Measurements from ENCODE around the gene CCNK. TPM values are rescaled to one million over a fixed set of nuclear protein-coding genes. Genes with fewer than 3 reads are reported as not detected.

Gene CCNK
- polyA plus RNA-seq, 3 donors = 39.0 to 47.2 (median 40.4) TPM

GRCh38 chr14:99465288-99465687, 15.9 kb upstream of the CCNK start:
- no peak for DNase-seq (ENCODE audit: low read depth in 3 of 3, low spot score in 2 of 3)

GRCh38 chr14:99466758-99467157, 14.5 kb upstream of the CCNK start:
- no peak for DNase-seq (ENCODE audit: low read depth in 3 of 3, low spot score in 2 of 3)

- DNase-seq (ENCODE audit: low read depth in 3 of 3, low spot score in 2 of 3) = no peak
Measured at GRCh38 chr14:99467336-99468078, 13.7 kb upstream of the CCNK start.

GRCh38 chr14:99468081-99468480, 13.1 kb upstream of the CCNK start:
- no peak for DNase-seq (ENCODE audit: low read depth in 3 of 3, low spot score in 2 of 3)

- DNase-seq (ENCODE audit: low read depth in 3 of 3, low spot score in 2 of 3) = no peak
Measured at GRCh38 chr14:99468836-99469592, 12.2 kb upstream of the CCNK start.

GRCh38 chr14:99471731-99472130, 9.5 kb upstream of the CCNK start:
- DNase-seq (ENCODE audit: low read depth in 3 of 3, low spot score in 2 of 3) = no peak

GRCh38 chr14:99472937-99473336, 8.3 kb upstream of the CCNK start:
- no peak for DNase-seq (ENCODE audit: low read depth in 3 of 3, low spot score in 2 of 3)

GRCh38 chr14:99473458-99473857, 7.8 kb upstream of the CCNK start:
- no peak for DNase-seq (ENCODE audit: low read depth in 3 of 3, low spot score in 2 of 3)

GRCh38 chr14:99475179-99475578, 6.0 kb upstream of the CCNK start:
- DNase-seq (ENCODE audit: low read depth in 3 of 3, low spot score in 2 of 3) = no peak

GRCh38 chr14:99475660-99476059, 5.5 kb upstream of the CCNK start:
- no peak for DNase-seq (ENCODE audit: low read depth in 3 of 3, low spot score in 2 of 3)

- no peak for DNase-seq (ENCODE audit: low read depth in 3 of 3, low spot score in 2 of 3)
Measured at GRCh38 chr14:99476864-99477263, 4.3 kb upstream of the CCNK start.

- no peak for DNase-seq (ENCODE audit: low read depth in 3 of 3, low spot score in 2 of 3)
Measured at GRCh38 chr14:99478128-99478527, 3.1 kb upstream of the CCNK start.

GRCh38 chr14:99479160-99479905, 1.9 kb upstream of the CCNK start:
- peak in 1 of 3 donors; percentile 17 for DNase-seq (ENCODE audit: low read depth in 3 of 3, low spot score in 2 of 3)

GRCh38 chr14:99479906-99480869, 1.0 kb upstream of the CCNK start, which contains the start of gene SETD3:
Gene SETD3 (minus strand): TSS chr14:99480859. CDS start chr14:99465805, 15,054 bp downstream.
- DNase-seq (ENCODE audit: low read depth in 3 of 3, low spot score in 2 of 3) = peak in 1 of 3 donors; percentile 10

GRCh38 chr14:99481745-99482099, 513 bp downstream of the CCNK start:
- no peak for DNase-seq (ENCODE audit: low read depth in 3 of 3, low spot score in 2 of 3)

- DNase-seq (ENCODE audit: low read depth in 3 of 3, low spot score in 2 of 3) = no peak
Measured at GRCh38 chr14:99484106-99484505, 2.9 kb downstream of the CCNK start.

- no peak for DNase-seq (ENCODE audit: low read depth in 3 of 3, low spot score in 2 of 3)
Measured at GRCh38 chr14:99497341-99497740, 16.1 kb downstream of the CCNK start.

GRCh38 chr14:99497894-99498293, 16.7 kb downstream of the CCNK start:
- no peak for DNase-seq (ENCODE audit: low read depth in 3 of 3, low spot score in 2 of 3)

- DNase-seq (ENCODE audit: low read depth in 3 of 3, low spot score in 2 of 3) = no peak
Measured at GRCh38 chr14:99502989-99503421, 21.8 kb downstream of the CCNK start.

- DNase-seq (ENCODE audit: low read depth in 3 of 3, low spot score in 2 of 3) = no peak
Measured at GRCh38 chr14:99503848-99504453, 22.7 kb downstream of the CCNK start.

All from right renal cortex interstitium (tissue), 3 donors.